NCI-H748 treated with DMSO at 0.1 percent for 48 hours (cell line): ENCODE measurements around the gene LTA4H.
"Not testable (repeated sequence)": the region's sequence is repeated elsewhere in the genome, so short reads cannot be mapped to it uniquely, and the experiment has no call there.

Experiments
- DNase-seq: peaks from one replicate; lab custom pipeline; 2025; lab: John Stamatoyannopoulos, UW

The LTA4H gene

GRCh38 chr12:95990136-95990535 is 45.3 kb downstream of the LTA4H start:
- DNase-seq: no peak

- no peak for DNase-seq
Measured at GRCh38 chr12:95989504-95990123, 45.8 kb downstream of the LTA4H start.

DNA sequence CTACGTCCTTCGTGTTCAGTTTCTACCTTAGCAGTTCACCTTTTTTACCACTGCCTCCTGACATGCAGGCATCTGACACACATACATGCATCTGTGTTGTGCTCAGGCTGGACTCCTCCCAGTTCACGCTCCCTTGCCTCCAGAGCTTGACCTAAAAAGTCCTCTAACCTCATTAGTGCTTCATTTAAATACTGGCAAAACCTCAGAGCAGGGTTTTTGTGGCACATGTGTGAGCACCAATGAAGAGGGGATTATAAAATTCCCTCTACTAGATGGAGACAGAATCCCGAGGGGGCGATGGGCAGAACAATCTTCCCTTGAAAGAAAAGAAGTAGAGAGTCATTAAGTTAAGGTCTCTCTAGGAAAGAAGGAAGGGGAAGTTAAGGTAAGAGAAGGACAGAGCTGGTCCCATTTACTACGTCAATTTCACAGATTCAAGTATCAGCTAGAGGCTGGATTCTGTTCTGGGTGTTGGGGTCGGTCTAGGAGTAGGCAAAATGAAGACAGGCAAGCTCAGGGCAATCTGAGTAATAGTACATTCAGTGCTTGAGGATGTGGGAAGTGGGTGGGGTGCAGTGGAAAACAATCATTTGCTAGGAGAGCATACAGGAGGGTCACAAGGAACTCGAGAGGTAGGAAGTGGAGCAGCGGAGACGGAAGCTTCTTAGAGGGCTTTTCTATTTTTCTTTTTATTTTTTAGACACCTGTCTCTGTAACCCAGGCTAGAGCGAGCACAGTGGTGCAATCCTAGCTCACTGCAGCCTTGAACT is 46.7 kb downstream of the LTA4H start:
- DNase-seq: no peak

GRCh38 chr12:95986635-95987570 is 48.5 kb downstream of the LTA4H start:
- DNase-seq: no peak

DNA sequence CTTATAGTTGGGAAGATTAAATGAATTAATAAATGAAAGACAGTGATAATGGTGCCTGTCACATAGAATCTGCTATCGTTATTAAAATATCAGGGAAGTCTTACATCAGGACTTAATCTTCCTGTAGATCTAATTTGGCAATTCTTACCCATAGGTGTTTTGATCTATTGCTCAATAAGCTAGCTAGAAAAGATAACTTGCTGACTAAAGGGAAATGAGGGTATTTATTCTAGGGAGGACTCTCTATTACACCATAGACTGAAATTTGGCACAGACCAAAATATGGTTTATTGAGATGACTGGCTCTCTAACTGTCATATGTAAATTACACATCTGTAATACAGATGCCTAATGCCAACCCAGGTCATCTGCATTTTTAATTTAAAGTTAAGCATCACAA is 50.7 kb downstream of the LTA4H start:
- no peak for DNase-seq

DNA sequence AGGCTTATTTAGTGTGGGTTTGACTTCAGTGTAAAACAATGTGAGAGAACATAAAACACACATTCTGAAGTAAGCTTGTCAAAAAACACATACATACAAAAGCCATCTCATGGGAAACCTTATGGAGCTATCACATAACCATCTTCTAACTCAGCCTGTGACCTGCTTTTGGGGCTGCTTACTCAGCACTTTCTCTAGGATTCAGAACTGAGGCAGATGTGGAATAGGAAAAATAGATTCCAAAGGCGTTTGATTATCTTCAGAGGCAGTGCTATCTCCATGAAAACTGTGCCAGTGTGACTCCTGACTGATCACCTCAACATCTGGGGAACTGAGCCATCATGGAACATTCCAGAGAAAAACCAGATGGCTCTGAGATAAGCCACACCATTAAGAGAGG is 52.8 kb downstream of the LTA4H start:
- DNase-seq: no peak

DNA sequence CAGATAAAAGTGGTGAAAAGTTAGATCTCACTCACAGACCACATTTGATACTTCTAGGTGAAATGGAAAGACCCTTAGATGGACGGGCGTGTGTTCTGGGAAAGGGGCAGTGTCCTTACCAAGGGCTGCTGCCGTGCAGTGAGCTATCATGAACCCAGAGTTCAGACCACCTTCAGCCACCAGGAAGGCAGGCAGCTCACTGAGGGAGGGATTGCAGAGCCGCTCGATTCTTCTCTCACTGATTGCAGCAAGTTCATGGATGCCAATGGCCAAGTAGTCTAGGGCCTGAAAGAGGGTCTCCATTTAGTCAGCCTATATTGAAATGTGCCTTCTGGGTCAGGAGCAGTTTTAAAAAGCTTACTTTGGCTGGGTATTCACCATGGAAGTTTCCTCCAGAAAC is 55.0 kb downstream of the LTA4H start:
- DNase-seq: no peak

- DNase-seq: no peak
Measured at GRCh38 chr12:95978774-95979173, 56.6 kb downstream of the LTA4H start.

DNA sequence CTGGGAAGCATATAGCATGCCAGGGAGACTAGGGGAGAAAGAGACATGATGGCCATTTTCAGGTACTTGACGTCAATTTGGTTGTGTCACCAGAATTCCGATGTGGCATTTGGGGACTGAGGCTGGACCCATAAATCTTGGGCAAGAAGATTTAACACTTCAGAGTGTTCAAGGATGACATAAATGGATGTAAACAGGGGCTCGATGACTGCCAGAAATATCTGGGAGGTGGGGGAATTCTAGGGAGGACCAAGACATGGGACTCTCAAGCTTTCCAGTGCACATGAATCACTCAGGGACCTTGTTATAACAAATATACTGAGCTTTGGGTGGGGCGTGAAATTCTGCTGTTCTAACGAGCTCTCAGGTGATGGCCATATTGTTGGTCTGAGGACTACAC is 57.0 kb downstream of the LTA4H start:
- no peak for DNase-seq

GRCh38 chr12:95977764-95978305 is 57.6 kb downstream of the LTA4H start:
- no peak for DNase-seq

DNA sequence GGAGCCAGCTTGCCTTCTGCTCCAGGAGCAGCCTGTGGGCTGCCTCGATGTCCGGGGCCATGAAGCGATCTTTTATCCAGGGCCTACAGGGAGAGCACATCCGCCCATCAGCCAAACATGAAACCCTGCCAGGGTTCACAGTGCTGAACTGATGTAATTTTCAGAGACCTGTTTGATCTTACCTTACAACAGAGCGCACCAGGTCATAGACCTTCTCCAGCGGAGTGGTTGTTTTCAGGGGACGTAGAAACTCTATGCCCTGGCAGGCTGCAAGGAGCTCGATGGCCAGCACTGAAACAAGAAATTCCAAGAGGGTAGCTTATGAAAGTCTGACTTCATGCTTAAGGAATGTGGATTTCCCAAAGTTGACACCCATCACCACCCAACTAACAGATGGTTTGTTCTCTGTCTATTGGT is 59.0 kb downstream of the LTA4H start:
- DNase-seq: no peak

DNA sequence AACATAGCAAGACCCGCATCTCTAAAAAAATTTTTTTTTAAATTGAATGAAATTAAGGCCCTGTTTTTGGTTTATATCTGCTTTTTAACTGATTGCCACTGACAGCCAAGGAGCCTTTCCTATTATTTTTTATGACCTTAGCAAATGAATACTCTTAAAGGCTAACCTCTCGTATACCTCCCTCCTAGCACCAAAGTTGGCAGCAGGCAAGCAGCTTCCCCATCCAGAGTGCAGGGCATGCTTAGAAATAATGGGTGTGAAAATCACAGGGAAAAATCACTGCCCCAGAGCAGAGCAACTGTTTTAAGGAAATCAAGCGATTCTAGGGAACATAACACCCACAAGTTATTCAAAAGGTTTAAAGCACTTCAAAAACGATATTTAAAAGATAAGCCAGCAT is 59.9 kb downstream of the LTA4H start:
- no peak for DNase-seq

DNA sequence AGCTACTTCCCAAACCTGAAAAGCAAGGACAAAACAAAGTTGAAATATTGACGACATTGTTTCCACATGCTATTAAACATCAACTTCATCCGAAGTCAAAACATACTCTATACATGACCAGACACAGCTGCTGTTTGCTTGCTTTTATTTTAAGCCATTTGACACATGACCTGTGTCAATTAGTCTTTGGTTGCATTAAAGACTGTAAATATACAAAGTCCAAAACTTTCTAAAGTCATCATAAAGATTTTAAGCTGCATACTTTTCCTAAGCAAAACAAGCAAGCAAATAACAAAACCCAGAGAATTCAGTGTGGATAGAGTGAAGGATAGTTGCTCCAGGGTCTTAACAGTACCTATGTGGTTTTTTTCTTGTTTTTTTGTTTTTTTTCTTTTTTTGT is 61.0 kb downstream of the LTA4H start:
- DNase-seq: no peak

DNA sequence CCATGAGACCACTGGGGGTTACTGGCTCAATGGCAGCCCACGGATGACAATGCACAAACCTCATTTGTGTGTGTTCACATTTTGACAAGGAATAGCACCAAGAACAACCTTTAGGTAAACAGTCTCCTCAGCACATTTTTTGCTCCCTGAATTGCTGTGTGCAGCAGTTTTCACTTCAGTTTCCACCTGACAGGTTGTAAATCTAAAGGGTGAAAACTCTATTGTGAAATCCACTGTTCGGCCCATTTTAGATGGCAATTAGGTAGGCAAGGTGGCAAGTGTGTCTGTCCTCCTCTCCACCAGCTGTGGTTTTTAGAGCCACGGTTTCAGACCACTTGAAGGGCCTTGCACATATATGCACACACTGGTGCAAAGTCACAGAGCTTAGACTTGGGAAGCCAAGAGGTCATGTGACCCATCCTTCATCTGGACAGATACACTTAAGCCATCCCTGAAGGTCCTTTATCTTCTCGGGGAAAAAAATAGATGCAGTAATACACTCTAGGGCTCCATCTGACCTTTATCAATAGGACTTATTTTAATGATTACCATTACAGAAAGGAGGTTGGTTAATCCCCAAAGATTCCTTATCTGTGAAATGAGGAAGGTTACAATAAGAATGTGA is 62.4 kb downstream of the LTA4H start:
- DNase-seq: no peak

- no peak for DNase-seq
Measured at GRCh38 chr12:95970905-95971304, 64.5 kb downstream of the LTA4H start.

GRCh38 chr12:95969116-95969515 is 66.3 kb downstream of the LTA4H start:
- DNase-seq: not testable (repeated sequence)

DNA sequence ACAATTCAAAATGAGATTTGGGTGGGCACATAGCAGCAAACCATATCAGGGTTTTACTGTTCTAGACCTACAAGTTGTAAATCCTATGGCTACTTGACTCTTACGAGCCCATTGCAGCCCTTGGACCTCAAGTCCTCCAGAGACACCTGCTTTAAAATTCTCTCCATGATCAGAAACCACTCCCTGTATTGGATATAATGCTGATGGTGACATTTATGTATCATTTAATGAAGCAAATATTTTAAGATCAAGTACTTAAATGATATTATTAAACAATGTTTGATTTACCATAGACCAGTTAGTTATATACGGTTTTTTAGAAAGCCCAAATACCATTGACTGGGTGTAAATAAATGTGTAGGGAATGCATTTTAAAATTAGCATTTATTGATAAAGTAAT is 68.1 kb downstream of the LTA4H start:
- no peak for DNase-seq

DNA sequence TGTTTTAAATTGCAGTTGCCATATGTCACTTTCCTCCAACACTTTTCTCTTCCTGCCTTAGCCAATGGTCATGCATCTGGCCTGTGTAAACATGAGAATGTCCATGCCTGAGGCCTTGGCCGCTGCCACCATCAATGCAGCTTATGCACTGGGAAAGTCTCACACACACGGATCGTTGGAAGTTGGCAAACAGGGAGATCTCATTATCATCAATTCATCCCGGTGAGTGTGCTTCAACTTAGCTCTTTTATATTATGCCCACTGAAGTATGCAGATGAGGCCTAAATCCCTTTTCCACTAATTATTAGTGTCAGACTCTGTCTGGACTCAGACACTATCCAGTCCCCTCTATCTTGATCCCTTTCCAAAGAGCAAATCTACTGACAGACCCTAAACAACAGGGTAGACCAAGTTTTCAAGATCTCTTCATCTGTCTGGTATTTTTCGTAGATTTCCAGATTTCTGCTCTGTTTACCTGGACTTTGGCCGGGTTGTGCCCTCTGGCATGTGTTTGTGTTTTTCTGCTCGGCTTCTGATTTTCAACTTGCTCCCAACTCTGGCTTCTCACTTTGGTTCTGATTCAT is 69.0 kb downstream of the LTA4H start:
- DNase-seq: no peak

DNA sequence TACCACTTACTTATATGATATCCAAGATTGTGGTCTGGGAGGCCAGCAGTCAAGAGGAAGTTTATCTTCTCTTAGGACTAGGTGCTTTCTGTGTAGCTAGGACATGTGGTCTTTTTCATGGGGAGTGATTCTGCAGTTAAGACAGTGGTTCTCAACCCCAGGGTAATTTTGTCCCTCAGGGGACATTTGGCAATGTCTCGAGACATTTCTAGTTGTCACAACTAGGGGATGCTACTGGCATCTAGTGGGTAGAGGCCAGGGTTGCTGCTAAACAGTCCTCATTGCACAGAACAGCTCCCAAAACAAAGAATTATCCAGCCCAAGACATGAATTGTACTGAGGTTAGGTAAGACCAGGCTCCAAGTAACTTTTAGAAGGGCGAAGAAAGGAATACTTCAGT is 72.3 kb downstream of the LTA4H start:
- DNase-seq: no peak

GRCh38 chr12:95962222-95962621 is 73.2 kb downstream of the LTA4H start:
- peak; percentile 15 for DNase-seq

DNA sequence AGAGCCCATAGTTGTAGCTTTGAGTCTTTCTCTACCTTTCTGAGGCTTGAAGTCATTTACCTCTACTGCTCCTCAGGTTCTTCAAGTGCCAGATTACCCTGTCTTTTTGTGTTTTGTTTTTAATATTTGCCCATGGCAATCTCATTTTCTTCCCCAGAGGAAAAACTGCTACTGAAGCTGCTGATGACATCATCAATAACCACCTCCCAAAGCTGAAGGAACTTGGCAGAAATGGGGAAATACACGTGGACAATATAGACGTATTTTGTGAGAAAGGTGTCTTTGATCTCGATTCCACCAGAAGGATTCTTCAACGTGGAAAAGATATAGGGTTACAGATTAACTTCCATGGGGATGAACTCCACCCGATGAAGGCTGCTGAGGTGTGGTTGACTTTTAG is 75.1 kb downstream of the LTA4H start:
- no peak for DNase-seq

- peak; percentile 28 for DNase-seq
Measured at GRCh38 chr12:95959107-95959506, 76.3 kb downstream of the LTA4H start.
